KBM-7 (cell line): ENCODE measurements around the gene OPA1.
"Not testable (repeated sequence)": the region's sequence is repeated elsewhere in the genome, so short reads cannot be mapped to it uniquely, and the experiment has no call there.

ENCODE experiments used
- DNase-seq: peaks from one replicate; pipeline ENCODE4 v3.0.0-alpha.2; 2015
- in situ Hi-C: fragments of 300-500 bp; cut with MboI; formaldehyde crosslinking; loops from 2 replicates; pipeline ENCODE4 v1.14.3; 2020; ENCODE audit warnings: low sequenced_read_pairs, low pct_unique_long_range_greater_than_20kb, mixed read lengths

OPA1 gene

DNA sequence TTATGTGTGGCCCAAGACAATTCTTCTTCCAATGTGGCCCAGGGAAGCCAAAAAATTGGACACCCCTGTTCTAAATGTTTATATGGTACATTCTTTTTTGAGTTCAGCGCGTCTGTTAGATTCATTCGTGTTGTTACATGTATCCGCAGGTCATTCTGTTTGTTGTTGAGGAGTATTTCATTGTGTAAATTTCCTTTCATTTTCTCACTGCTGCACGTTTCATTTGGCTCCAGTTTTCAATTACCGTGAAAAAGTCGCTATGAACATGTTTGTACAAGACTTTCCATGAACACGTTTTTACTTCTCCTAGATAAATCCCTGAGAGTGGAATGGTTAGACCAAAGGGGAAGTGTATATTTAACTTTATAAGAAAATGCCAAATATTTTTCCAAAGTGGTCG, 7.5 kb upstream of the OPA1 start:
- no peak for DNase-seq
- in situ Hi-C loops: loop anchor here (25.0 kb wide), 1 partner anchor 773 kb away; no protein-coding TSS in a partner anchor

DNA sequence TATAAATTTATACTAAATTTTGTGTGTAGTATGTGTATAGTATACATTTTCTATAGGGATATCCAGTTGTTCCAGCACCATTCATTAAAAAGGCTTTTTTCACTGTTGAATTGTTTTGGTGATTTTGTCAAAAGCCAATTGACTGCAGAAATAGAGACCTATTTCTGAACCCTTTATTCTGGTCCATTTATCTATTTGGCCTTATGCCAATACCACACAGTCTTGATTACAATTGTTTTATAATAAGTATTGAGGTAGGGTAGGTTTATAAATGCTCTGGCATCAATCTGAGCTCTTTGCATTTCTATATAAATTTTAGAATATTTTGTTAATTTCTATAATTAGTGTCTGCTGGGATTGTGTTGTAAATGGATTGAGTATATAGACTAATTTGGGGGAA, 6.5 kb upstream of the OPA1 start:
- DNase-seq: no peak
- in situ Hi-C loops: loop anchor here (25.0 kb wide), 1 partner anchor 774 kb away; no protein-coding TSS in a partner anchor

DNA sequence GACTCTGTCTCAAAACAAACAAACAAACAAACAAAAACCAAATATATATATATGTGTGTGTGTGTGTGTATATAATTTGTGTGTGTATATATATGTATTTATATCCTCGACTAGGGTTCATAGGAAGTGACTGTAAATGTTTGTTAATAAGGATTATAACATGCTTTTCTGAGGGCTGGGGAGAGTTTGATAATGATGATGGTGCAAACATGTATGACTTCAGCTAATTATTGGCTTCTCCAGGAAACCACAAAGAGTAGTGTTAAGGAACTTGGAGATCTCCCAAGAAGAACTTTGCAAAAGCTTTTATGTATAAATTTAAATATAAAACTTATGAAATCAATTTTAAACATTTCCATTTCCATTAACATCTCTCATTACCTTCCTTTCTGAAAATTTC, 3.9 kb upstream of the OPA1 start:
- no peak for DNase-seq
- in situ Hi-C loops: loop anchor here (25.0 kb wide), 1 partner anchor 777 kb away; no protein-coding TSS in a partner anchor

DNA sequence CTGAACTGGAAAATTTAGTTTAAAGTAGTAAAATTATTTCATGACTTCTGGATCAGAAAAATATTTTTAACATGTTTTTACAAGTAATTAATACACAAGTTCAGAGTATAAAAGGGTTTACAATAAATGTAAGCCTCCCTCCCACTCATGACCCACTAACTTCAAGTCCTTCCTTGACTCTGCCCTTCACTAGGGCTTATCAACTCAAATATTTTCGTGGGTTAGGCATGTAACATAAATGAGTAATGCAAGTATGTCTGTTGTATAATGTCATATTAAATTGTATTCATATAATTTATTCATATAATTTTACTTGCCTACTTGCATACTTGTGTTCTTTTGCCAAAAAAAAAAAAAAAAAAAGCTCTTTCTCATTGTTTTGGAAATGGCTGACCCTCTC, 3.4 kb upstream of the OPA1 start:
- in situ Hi-C loops: loop anchor here (25.0 kb wide), 1 partner anchor 777 kb away; no protein-coding TSS in a partner anchor
- no peak for DNase-seq

DNA sequence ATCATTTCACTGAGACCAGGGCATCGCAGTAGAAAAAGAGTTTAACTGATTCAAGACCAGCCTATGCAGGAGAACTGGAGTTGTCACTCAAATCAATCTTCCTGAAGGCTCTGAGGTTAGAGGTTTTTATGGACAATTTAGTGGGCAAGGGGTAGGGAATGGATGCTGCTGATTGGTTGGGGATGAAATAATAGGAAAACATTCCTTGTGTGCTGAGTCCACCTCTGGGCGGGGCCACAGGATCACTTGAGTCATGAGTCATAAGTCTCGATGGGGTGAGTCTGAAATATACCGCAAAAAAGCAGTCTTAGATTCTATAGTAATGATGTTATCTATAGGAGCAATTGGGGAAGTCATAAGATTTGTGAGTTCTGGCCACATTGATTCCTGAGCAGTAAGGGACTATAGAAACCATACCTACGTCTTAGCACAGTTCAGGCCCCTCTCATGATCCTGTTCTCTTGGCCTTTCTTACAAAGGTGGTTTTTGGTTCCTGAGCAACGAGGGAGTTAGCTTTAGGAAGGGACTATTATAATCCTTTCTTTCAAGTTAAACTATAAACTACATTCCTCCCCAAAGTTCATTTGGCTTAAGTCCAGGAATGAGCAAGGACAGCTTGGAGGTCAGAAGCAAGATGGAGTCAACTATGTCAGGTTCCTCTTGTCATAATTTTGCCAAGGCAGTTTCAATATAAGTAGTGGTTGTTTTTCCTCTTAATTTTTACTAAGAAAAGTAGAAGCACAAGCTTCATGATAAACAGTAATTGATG, 2.7 kb upstream of the OPA1 start:
- in situ Hi-C loops: loop anchor here (25.0 kb wide), 1 partner anchor 778 kb away; no protein-coding TSS in a partner anchor
- DNase-seq: peak; percentile 55

DNA sequence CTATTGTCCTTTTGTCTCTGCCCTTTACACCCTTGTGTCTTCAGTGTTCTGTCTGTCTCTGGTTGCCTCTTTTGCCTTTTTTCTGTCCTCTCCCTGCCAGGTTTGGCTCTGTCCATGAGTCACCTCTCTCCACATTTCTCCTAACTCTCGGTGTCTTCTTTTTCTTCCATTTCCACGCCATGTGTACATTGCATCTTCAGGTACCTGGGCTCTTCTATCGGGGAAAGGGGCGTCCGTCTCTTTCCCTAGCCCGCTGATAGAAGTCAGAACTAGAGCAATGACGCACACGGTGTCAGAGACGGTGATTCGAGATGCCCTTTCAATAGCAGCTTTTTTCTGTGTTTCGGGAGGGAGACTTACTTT, 641 bp downstream of the OPA1 start:
- in situ Hi-C loops: loop anchor here (25.0 kb wide), 1 partner anchor 781 kb away; no protein-coding TSS in a partner anchor
- no peak for DNase-seq

DNA sequence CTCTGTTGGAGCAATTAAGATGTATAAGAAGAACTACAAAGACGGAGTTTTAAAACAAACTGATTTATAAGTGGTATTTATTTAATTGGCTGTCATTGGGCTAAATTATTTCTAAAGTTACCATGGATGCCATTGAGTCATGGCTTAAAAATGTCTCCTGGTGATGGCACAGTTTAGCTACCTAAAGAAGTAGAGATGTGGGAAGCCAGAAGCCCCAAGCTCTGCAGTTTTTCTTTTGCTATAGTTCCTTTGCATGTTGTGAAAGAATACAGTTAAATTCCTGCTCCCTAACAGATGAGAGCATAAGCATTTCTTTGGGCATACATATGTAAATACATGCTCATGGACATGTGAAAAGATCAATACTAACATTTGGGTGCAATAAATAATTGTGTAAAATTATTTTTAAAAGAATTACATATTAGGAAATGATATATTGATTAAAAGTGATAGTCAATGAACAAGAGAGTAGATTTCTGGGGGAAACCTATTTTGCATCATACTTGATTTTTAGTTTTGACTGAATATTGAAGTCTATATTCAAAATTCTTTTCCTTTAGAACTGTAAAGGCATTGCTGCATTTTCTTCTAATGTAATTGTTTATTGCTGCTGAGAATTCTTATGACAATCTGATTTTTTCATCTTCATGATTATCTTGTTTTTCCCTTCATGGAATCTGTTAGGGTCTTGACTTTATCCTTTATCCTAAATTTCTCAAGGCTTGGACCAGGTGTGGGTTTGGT, 2.1 kb downstream of the OPA1 start:
- in situ Hi-C loops: loop anchor here (25.0 kb wide), 1 partner anchor 783 kb away; no protein-coding TSS in a partner anchor
- no peak for DNase-seq

DNA sequence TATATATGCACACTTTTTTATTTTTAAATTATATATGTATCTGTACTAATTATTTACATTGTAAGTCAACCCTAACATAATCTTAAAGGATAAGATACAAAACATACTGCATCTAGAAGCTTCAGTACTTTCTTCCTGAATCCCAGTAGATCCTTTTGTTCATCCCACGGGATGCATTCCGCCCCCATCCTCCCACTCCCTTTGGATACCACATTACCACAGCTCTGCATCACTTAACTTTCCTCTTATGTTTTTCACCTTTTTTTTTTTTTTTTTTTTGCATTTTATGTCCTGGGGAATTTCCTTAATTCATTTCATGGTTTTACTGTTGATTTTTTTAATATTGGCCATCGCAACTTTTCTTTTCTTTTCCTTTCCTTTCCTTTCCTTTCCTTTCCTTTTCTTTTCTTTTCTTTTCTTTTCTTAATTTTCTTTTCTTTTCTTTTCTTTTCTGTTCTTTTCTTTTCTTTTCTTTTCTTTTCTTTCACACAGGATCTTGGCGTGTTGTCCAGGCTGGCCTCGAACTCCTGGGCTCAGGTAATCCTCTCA, 3.0 kb downstream of the OPA1 start:
- in situ Hi-C loops: loop anchor here (25.0 kb wide), 1 partner anchor 784 kb away; no protein-coding TSS in a partner anchor
- DNase-seq: no peak

DNA sequence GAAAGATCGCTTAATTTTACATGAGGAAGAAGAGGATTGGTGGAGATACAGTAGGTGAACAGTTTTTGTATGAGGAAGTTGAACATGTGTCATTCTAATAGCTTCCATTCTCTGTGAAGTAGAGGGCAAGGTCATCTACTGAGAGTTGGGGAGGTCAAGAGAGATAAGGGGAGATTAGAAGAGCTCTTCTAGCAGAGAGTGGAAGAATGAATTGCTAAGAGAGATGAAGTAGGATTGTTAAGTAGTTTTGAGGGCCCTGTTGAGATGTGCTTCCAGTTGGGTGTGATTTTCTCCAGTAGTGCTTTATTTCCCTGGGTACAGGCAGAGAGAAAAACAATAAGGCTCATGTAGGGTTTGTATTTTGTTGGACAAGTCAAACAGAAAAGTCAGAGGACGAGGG, 5.2 kb downstream of the OPA1 start:
- no peak for DNase-seq
- in situ Hi-C loops: loop anchor here (25.0 kb wide), 1 partner anchor 786 kb away; no protein-coding TSS in a partner anchor

DNA sequence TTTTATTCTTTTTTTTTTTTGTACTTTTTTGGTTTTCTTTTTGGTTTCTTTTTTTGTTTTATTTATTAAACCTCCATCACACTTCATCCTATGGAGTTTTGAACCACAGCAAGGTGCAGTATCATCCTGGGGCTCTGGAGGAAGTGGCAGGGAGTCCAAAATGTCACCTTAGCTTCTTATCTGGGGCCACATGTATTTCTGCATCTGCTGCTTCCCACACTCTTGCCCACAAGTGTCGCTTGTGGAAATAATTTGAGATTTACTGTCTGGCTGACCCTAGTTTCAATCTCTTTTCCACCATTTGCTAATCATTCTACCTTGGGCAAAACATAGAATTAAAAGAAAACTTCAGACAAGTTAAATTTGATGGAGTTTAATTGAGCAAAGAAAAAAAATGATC, 6.4 kb downstream of the OPA1 start:
- in situ Hi-C loops: loop anchor here (25.0 kb wide), 1 partner anchor 787 kb away; no protein-coding TSS in a partner anchor
- DNase-seq: no peak

DNA sequence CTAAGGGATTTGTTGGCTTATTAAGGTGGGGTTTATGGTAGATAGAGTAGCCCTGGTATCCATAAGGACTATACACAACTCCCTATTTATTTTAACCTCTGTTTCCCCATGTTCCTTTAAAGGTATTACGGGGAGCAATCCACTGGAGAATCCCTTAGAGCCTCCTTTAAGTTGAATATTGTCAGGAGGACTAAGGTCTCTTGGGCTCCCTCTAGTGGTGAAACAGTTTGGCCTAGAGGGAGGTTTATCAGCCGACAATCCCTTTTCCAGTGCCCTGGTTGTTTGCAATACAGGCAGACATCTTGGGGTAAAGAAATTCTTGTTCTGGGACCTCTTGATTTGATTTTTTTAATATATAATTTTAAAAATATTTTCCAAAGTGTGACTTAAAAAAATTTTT, 12.9 kb downstream of the OPA1 start:
- in situ Hi-C loops: no loop called here
- DNase-seq: peak; percentile 76

DNA sequence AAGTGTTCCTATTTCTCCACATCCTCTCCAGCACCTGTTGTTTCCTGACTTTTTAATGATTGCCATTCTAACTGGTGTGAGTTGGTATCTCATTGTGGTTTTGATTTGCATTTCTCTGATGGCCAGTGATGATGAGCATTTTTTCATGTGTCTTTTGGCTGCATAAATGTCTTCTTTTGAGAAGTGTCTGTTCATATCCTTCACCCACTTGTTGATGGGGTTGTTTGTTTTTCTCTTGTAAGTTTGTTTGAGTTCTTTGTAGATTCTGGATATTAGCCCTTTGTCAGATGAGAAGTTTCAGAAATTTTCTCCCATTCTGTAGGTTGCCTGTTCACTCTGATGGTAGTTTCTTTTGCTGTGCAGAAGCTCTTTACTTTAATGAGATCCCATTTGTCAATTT, 13.9 kb downstream of the OPA1 start:
- in situ Hi-C loops, DNase-seq: not testable (repeated sequence)

DNA sequence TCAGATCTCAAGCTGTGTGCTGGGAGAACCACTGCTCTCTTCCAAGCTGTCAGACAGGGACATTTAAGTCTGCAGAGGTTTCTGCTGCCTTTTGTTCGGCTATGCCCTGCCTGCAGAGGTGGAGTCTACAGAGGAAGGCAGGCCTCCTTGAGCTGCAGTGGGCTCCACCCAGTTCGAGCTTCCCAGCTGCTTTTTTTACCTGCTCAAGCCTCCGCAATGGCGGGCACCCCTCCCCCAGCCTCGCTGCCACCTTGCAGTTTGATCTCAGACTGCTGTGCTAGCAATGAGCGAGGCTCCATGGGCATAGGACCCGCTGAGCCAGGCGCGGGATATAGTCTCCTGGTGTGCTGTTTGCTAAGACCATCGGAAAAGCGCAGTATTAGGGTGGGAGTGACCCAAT, 17.5 kb downstream of the OPA1 start:
- DNase-seq: not testable (repeated sequence)

DNA sequence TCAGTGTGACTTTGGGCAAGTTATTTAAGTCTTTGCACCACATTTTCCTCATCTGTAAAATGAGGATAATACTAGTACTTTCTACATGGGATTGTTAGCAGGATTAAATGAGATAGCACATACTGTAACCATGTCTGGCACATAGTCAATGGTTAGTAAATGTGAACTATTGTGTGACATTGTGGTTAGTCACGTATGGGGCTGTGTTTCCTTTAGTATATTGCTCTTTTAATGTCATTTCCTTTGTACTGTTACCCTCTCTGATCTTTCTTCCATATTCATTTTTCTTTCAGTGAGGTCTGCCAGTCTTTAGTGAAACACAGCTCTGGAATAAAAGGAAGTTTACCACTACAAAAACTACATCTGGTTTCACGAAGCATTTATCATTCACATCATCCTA, 21.4 kb downstream of the OPA1 start:
- in situ Hi-C loops: no loop called here
- DNase-seq: no peak

More for the DNA sequence above, 17.5 kb downstream of the OPA1 start:
- in situ Hi-C loops: not testable (repeated sequence)

DNA sequence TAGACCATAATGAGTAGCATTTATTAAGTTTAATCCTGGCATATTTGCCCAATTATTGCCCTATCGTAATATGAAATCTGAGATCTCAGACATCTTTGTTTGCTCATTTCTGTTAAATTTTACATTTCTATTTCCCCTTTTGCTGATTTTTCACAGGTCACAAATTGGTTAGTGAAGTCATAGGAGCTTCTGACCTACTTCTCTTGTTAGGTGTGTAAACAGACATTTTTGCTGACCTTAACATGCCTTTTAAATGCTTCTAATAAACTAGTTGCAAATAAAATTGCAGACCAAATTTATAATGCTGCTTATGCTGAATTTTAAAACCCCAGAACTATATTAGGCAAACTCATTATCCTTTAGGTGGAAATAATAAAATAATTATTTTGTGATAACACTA, 24.6 kb downstream of the OPA1 start:
- DNase-seq: no peak
- in situ Hi-C loops: no loop called here

DNA sequence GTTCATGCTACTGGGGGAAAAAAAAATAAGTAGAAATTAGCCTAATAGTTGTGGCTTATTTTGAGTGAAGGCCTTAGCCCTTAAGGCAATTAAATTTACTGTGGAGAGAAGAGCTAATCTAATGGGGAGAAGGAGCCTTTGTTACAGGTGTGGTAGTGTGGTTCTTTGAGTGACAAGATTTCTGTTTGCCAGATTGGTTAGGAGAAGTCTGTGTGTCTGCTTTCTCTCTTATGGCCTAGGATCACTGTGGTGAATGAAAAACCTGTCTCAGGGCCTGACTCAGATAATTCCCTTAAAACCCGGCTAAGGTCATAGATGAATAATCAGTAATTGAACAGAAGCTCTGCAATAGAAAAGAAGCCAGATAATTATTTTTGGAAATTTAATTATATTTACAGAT, 27.0 kb downstream of the OPA1 start:
- no peak for DNase-seq
- in situ Hi-C loops: no loop called here

DNA sequence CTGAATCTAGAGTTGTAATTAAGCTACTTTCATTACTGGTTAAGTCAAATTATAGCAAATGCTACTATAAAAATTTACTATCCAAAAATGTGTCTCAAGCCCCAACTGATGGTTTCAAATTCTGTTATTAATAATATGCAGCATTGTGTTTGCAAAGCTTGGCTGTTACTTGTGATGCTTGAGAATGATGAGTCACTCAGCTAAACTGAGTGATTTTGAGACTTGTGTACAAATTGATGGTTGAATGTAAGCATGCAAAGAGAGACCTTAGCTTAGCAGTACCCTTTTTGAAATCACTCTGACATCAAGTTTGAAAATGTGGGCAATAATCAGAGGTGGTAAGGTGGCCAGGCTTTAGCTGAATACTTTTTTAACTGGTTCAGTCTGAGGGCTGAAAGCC, 27.6 kb downstream of the OPA1 start:
- in situ Hi-C loops: no loop called here
- DNase-seq: no peak

DNA sequence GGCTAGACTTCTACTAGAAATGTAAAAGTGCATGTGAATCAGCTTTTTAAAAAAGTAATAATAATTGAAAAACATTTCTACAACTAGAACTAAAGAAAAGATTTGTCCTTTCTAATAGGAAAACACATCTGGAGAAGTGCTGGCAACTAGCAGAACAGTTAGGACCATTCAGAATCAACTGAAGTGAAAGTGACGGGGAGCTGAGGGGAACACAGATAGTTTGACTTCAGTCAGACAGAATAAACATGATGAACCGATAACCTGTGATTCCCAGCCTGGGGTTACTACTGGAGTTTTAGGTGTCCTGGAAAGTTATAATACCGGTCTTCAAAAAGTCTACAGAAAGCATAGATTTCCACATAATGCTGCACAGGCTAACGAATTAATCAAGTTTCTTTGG, 28.1 kb downstream of the OPA1 start:
- in situ Hi-C loops: no loop called here
- DNase-seq: no peak

DNA sequence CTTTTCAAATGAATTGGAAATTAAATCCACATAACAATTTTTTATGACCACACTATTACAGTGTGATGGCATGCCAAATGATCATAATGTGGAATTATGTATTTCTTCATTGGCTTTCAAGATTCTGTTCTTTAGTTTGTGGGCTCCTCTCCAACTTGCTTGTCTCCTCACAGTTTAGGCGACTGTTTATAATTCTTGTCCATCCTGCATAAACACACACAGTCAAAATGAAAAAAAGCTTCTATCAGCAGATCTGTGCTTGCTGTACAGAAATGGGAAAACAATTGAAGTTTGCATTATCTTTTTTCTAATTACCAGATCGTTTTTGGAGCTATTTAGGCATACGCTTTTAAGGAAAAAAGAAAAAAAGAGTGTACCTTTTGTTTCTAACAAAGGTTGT, 37.0 kb downstream of the OPA1 start:
- no peak for DNase-seq
- in situ Hi-C loops: no loop called here

DNA sequence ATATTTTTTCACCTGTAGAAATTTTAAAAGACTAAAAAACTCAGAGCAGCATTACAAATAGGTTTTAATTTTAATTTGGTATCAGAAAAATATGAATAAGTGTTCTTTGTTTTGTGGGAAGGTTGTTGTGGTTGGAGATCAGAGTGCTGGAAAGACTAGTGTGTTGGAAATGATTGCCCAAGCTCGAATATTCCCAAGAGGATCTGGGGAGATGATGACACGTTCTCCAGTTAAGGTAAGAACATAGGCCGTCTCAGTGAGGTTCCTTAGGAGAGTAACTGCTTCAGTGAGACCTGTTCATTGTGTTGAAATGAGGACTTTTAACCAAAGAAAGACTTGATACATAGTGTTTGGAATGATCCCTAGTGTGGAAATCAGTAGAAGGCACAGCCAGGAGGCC, 44.8 kb downstream of the OPA1 start:
- DNase-seq: no peak
- in situ Hi-C loops: no loop called here
